Neuronal stem cell (in vitro differentiated cells): ENCODE data around the gene GPRC5A.

ENCODE experiments used
- DNase-seq: peaks from one replicate; pipeline ENCODE4 v3.0.0-alpha.2; 2013; ENCODE audit warnings: low spot score
- H2AFZ ChIP-seq: one replicate; pipeline ENCODE4 v1.6.1; 2013; ENCODE audit warnings: mild to moderate bottlenecking, low read length, inconsistent platforms
- H2AK5ac ChIP-seq: 2 replicates; pipeline ENCODE4 v1.6.1; 2013; ENCODE audit warnings: low read depth, mild to moderate bottlenecking, inconsistent platforms, low read length, moderate library complexity, mixed read lengths
- H2BK120ac ChIP-seq: 2 replicates; pipeline ENCODE4 v1.6.1; 2013; ENCODE audit warnings: low read depth, mild to moderate bottlenecking, inconsistent platforms, low read length, moderate library complexity, mixed read lengths
- H2BK12ac ChIP-seq: one replicate; pipeline ENCODE4 v1.6.1; 2013; ENCODE audit warnings: low read length, inconsistent platforms
- H2BK15ac ChIP-seq: 2 replicates; pipeline ENCODE4 v1.6.1; 2013; ENCODE audit warnings: mild to moderate bottlenecking, low read length, inconsistent platforms, mixed read lengths
- H2BK5ac ChIP-seq: one replicate; pipeline ENCODE4 v1.6.1; 2013; ENCODE audit warnings: inconsistent platforms, mild to moderate bottlenecking, low read length, moderate library complexity
- H3K14ac ChIP-seq: one replicate; pipeline ENCODE4 v1.6.1; 2013; ENCODE audit warnings: low read length, inconsistent platforms
- H3K18ac ChIP-seq: 2 replicates; pipeline ENCODE4 v1.6.1; 2013; ENCODE audit warnings: low read length, inconsistent platforms
- H3K23ac ChIP-seq: 2 replicates; pipeline ENCODE4 v1.6.1; 2013; ENCODE audit warnings: low read depth, mild to moderate bottlenecking, mixed read lengths, low read length, inconsistent platforms; ENCODE audit not compliant: poor library complexity
- H3K27ac ChIP-seq: replicated peaks from 3 replicates; pipeline ENCODE4 v1.5.1; 2013; ENCODE audit warnings: low read length, inconsistent platforms
- H3K27me3 ChIP-seq, 3 experiments: 2 replicates each; pipeline ENCODE4 v1.6.1; 2013; ENCODE audit warnings: low read length in 3 of 3, mild to moderate bottlenecking in 2 of 3, inconsistent platforms in 1 of 3, low read depth in 1 of 3, mixed read lengths in 1 of 3, moderate library complexity in 1 of 3; ENCODE audit not compliant: control insufficient read depth in 3 of 3, insufficient read depth in 3 of 3
- H3K36me3 ChIP-seq, 2 donors: replicated peaks in 1 of 2; 2 replicates each; pipeline ENCODE4 v1.6.1; 2013; ENCODE audit warnings: low read length in 2 of 2; ENCODE audit not compliant: control insufficient read depth in 2 of 2, insufficient read depth in 2 of 2
- H3K4ac ChIP-seq: 2 replicates; pipeline ENCODE4 v1.6.1; 2013; ENCODE audit warnings: inconsistent platforms, mild to moderate bottlenecking, low read length, moderate library complexity
- H3K4me1 ChIP-seq, 2 donors: 1 replicate in 1 of 2; 2 replicates in 1 of 2; pipeline ENCODE4 v1.6.1; 2013; ENCODE audit warnings: low read length in 2 of 2, low read depth in 1 of 2; ENCODE audit not compliant: control insufficient read depth in 2 of 2, insufficient read depth in 1 of 2
- H3K4me2 ChIP-seq: one replicate; pipeline ENCODE4 v1.6.1; 2013; ENCODE audit warnings: mild to moderate bottlenecking, low read length, inconsistent platforms; ENCODE audit not compliant: insufficient read depth, poor library complexity, severe bottlenecking
- H3K4me3 ChIP-seq, 2 donors: 2 replicates each; pipeline ENCODE4 v1.5.1; 2013; ENCODE audit warnings: low read length in 2 of 2, mild to moderate bottlenecking in 2 of 2, inconsistent platforms in 1 of 2, moderate library complexity in 1 of 2
- H3K79me1 ChIP-seq: one replicate; pipeline ENCODE4 v1.6.1; 2013; ENCODE audit warnings: low read depth, mild to moderate bottlenecking, inconsistent platforms, low read length, moderate library complexity
- H3K9ac ChIP-seq: one replicate; pipeline ENCODE4 v1.6.1; 2013; ENCODE audit warnings: mild to moderate bottlenecking, low read depth, low read length, inconsistent platforms; ENCODE audit not compliant: poor library complexity
- H3K9me3 ChIP-seq, 2 donors: replicated peaks in 1 of 2; 2 replicates each; pipeline versions ENCODE3 to v1.6.1; 2013; ENCODE audit warnings: low read length in 2 of 2, mild to moderate bottlenecking in 2 of 2, inconsistent platforms in 1 of 2, low read depth in 1 of 2, mixed read lengths in 1 of 2, moderate library complexity in 1 of 2; ENCODE audit not compliant: control insufficient read depth in 2 of 2, insufficient read depth in 1 of 2
- H4K8ac ChIP-seq: one replicate; pipeline ENCODE4 v1.6.1; 2013; ENCODE audit warnings: low read depth, mild to moderate bottlenecking, inconsistent platforms, low read length, moderate library complexity
- H4K91ac ChIP-seq: one replicate; pipeline ENCODE4 v1.6.1; 2013; ENCODE audit warnings: low read length, low read depth, mild to moderate bottlenecking, inconsistent platforms; ENCODE audit not compliant: poor library complexity
- WGBS, 2 donors: extraction: QIAGEN DNeasy Blood & Tissue Kit; methylation state at CpG; one replicate each; pipeline ENCODE4 v1.1.7; 2013; ENCODE audit warnings: missing lambda C conversion rate in 2 of 2, mixed read lengths in 1 of 2; ENCODE audit not compliant: insufficient read length in 2 of 2, insufficient replicate concordance in 1 of 2; ENCODE audit errors: extremely low coverage in 2 of 2; 5-methylcytosine and 5-hydroxymethylcytosine counted together

GPRC5A gene

DNA sequence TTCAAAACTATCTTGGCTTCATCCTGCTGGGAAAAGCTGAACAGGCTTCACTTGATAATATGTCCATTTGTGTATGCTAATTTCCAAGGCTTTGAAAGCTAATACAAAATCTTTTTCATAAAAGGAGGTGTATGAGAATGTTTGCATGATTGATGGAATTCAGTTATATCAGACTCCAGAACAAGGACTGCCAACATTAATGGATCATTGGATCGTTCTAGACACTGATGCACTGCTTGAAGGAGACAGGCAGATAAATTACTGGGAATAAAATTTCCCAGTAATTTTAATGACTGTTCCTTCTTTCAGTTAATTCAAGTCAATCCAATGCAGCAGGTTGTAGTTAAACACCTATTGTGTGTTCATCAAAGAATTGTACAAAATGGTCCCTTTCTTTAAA lies 60.1 kb downstream of the GPRC5A start:
- no peaks in the 10 kb centered on the region for H3K4me1 ChIP-seq
- no peak overlapping the region for H4K91ac ChIP-seq
- no peak for DNase-seq
- no peak overlapping the region for H3K4me2 ChIP-seq
- no peak overlapping the region for H3K27ac ChIP-seq
- H3K9me3 ChIP-seq = no peaks in the 10 kb centered on the region
- H3K23ac ChIP-seq = no peak overlapping the region
- H2AFZ ChIP-seq = no peak overlapping the region
- no peak overlapping the region for H3K4me3 ChIP-seq
- no peak overlapping the region for H3K9ac ChIP-seq
- no peak overlapping the region for H2BK15ac ChIP-seq
- no peak overlapping the region for H3K14ac ChIP-seq
- peaks cover 0 to 1% of the 10 kb centered on the region in 2 donors for H3K36me3 ChIP-seq
- no peak overlapping the region for H4K8ac ChIP-seq
- H2BK120ac ChIP-seq = no peak overlapping the region
- no peak overlapping the region for H2AK5ac ChIP-seq
- H2BK5ac ChIP-seq = no peak overlapping the region
- H3K79me1 ChIP-seq = no peaks in the 10 kb centered on the region
- H3K4ac ChIP-seq = no peak overlapping the region
- no peak overlapping the region for H2BK12ac ChIP-seq
- H3K18ac ChIP-seq = no peak overlapping the region
- peaks cover 0 to 22% (median 0%) of the 10 kb centered on the region in 3 experiments for H3K27me3 ChIP-seq
- no CpG with 5 or more reads among the region's 1 CpG for WGBS, 2 donors

GRCh38 chr12:12952036-12952435 lies 60.7 kb downstream of the GPRC5A start, which contains the start of gene GPRC5D:
Gene GPRC5D, minus strand, starts transcription at chr12:12952170. Its CDS starts 1,786 bp downstream, at chr12:12950384.
- Histone ChIP-seq H2AK5ac (no peak within 1 kb of the TSS), H3K18ac (no peak within 1 kb of the TSS), H2BK120ac (no peak within 1 kb of the TSS), H3K36me3 (peaks cover 0 to 1% of the 10 kb centered on the region in 2 donors), H2BK15ac (no peak within 1 kb of the TSS), H4K8ac (no peak within 1 kb of the TSS), H3K79me1 (no peaks in the 10 kb centered on the region), H3K4me2 (no peak within 1 kb of the TSS), H3K14ac (no peak within 1 kb of the TSS), H3K23ac (no peak within 1 kb of the TSS), H3K9me3 (no peaks in the 10 kb centered on the region), H3K4ac (no peak within 1 kb of the TSS), H3K4me3 (no peak within 1 kb of the TSS), H3K27ac (no peak within 1 kb of the TSS), H3K4me1 (no peaks in the 10 kb centered on the region), H2BK12ac (no peak within 1 kb of the TSS), H2BK5ac (no peak within 1 kb of the TSS), H3K27me3 (peaks cover 0 to 16% (median 0%) of the 10 kb centered on the region in 3 experiments), H3K9ac (no peak within 1 kb of the TSS), H2AFZ (no peak within 1 kb of the TSS), H4K91ac (no peak within 1 kb of the TSS)
- no CpG with 5 or more reads among the region's 6 CpGs for WGBS, 2 donors
- DNase-seq = no peak

DNA sequence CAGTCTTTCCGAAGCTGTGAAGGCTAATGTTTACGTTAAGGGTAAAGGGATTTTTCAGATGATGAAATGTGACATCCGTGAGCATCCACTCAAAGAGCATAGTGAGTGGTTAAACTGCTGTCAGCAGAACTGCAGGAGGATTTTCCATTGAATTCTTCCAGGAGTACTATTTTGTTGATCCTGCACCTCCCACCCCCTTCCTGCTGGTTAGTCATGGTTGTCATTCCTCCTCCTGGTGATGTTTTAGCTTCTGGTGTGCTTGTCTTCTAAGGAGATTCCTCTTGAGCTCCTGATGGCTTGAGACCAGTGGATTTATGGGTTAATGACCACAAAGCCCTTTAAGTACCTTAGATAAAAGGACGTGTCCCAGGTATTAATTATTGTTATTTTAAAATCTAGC lies 63.0 kb downstream of the GPRC5A start:
- H3K27ac ChIP-seq = no peak overlapping the region
- DNase-seq = no peak
- no peaks in the 10 kb centered on the region for H3K79me1 ChIP-seq
- H2AK5ac ChIP-seq = no peak overlapping the region
- H3K9me3 ChIP-seq = no peaks in the 10 kb centered on the region
- no peak overlapping the region for H2BK15ac ChIP-seq
- H3K14ac ChIP-seq = no peak overlapping the region
- H2BK12ac ChIP-seq = no peak overlapping the region
- H3K4ac ChIP-seq = no peak overlapping the region
- H3K4me1 ChIP-seq = no peaks in the 10 kb centered on the region
- no peak overlapping the region for H2BK5ac ChIP-seq
- peaks cover 0 to 1% of the 10 kb centered on the region in 2 donors for H3K36me3 ChIP-seq
- no peak overlapping the region for H2AFZ ChIP-seq
- peaks cover 0 to 11% (median 0%) of the 10 kb centered on the region in 3 experiments for H3K27me3 ChIP-seq
- H3K4me2 ChIP-seq = no peak overlapping the region
- no CpG with 5 or more reads among the region's 4 CpGs for WGBS, 2 donors
- H3K18ac ChIP-seq = no peak overlapping the region
- no peak overlapping the region for H3K9ac ChIP-seq
- no peak overlapping the region for H3K4me3 ChIP-seq
- no peak overlapping the region for H4K91ac ChIP-seq
- no peak overlapping the region for H3K23ac ChIP-seq
- H4K8ac ChIP-seq = no peak overlapping the region
- no peak overlapping the region for H2BK120ac ChIP-seq

- WGBS, 2 donors = no CpG with 5 or more reads among the region's 6 CpGs
- Histone ChIP-seq H3K27me3 (peaks cover 0 to 11% (median 0%) of the 10 kb centered on the region in 3 experiments), H2AFZ (no peak overlapping the region), H3K18ac (no peak overlapping the region), H2BK15ac (no peak overlapping the region), H2BK12ac (no peak overlapping the region), H3K4me3 (no peak overlapping the region), H4K91ac (no peak overlapping the region), H3K14ac (peak overlapping the region; percentile 66), H3K4me2 (no peak overlapping the region), H3K79me1 (no peaks in the 10 kb centered on the region), H3K23ac (no peak overlapping the region), H3K9ac (no peak overlapping the region), H3K9me3 (no peaks in the 10 kb centered on the region), H2BK5ac (no peak overlapping the region), H3K4ac (no peak overlapping the region), H3K27ac (no peak overlapping the region), H3K4me1 (no peaks in the 10 kb centered on the region), H3K36me3 (no peaks in the 10 kb centered on the region), H4K8ac (no peak overlapping the region), H2AK5ac (no peak overlapping the region), H2BK120ac (no peak overlapping the region)
- DNase-seq = no peak
These were observed 63.7 kb downstream of the GPRC5A start for GRCh38 chr12:12954878-12955625.
